HG02973 (cell line): ENCODE measurements around the gene STON2.
"Not testable (repeated sequence)": the region's sequence is repeated elsewhere in the genome, so short reads cannot be mapped to it uniquely, and the experiment has no call there.

Source experiments
- ATAC-seq: cut with Tn5 transposase; IDR thresholded peaks from one replicate; pipeline ENCODE4 v1.9.1; 2021; ENCODE audit warnings: moderate library complexity; ENCODE audit not compliant: unreplicated experiment

STON2 gene, protein sequence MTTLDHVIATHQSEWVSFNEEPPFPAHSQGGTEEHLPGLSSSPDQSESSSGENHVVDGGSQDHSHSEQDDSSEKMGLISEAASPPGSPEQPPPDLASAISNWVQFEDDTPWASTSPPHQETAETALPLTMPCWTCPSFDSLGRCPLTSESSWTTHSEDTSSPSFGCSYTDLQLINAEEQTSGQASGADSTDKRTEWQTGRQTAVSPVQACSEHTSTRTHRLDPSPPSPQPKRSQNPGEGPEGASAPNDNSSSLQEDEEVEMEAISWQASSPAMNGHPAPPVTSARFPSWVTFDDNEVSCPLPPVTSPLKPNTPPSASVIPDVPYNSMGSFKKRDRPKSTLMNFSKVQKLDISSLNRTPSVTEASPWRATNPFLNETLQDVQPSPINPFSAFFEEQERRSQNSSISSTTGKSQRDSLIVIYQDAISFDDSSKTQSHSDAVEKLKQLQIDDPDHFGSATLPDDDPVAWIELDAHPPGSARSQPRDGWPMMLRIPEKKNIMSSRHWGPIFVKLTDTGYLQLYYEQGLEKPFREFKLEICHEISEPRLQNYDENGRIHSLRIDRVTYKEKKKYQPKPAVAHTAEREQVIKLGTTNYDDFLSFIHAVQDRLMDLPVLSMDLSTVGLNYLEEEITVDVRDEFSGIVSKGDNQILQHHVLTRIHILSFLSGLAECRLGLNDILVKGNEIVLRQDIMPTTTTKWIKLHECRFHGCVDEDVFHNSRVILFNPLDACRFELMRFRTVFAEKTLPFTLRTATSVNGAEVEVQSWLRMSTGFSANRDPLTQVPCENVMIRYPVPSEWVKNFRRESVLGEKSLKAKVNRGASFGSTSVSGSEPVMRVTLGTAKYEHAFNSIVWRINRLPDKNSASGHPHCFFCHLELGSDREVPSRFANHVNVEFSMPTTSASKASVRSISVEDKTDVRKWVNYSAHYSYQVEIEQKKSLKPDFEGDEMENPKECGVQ

DNA sequence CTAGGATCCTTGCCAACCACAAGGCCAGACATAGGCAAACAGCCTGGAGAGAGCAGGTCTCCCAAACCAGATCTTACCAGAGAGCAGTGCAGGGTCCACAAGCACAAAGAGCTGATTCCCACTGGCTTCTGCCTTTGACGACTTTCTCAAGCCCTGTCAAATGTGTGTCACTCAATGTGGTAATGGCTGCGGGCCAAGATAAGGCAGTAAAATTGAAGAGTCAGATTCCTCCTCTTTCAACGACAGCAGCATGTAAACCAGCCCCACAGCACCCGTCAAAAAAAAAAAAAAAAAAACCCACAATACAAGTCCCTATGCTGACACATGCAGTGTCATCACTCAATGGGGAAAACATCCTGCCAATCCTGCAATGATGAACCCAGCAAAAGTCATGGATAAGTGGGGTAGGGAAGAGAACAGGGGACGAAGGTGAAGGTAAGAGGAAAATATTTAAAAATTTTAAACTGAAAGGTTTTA, at the start of gene STON2:
Gene STON2 (minus strand): TSS at position 123 of the 477 bp plus-strand sequence. CDS start 1,942 bp downstream, outside the sequence.
- no peak for ATAC-seq

DNA sequence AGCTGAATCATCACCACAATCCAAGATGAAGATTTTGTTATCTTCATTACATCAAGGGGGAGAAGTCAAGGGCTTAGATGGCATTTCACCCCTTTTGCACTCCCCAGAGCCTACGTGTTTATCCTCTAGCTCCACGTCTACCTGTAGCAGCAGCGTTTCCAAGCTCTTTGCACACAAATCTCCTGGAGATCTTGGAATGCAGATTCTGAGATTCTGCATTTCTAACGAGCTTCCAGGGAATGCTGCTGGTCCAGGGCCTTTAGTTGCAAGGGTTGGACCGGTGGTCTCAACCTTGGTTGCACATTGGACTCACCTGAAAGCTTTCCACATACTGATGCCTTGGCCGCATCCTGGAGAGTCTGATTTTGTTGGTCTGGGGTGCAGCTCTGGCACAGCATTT, 49.5 kb upstream of the STON2 start:
- ATAC-seq, result no peak

DNA sequence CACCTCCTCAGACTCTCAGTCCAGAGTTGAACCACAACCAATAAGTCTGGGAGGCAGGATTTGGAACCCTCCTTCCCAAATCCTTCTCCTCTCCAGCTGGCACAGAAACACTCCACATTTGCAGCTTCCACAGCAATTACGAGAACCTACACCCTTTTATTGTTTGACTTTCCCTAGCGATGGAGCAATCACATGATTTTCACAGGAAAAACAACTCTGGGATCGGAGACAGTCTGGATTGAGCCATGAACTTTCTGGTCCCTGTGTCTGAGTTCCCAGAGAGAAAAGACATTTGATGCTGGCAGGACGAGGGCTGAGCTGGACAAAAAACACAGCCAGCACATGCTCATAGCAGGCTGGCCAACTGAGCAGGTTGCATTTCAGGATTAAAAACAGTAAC, 49.0 kb upstream of the STON2 start:
- no peak for ATAC-seq

- no peak for ATAC-seq
Observed at GRCh38 chr14:81447021-81447764, 47.1 kb upstream of the STON2 start.

- ATAC-seq, result no peak
Observed at GRCh38 chr14:81446279-81447007, 46.3 kb upstream of the STON2 start.

- ATAC-seq, result no peak
Observed at GRCh38 chr14:81441626-81442134, 41.6 kb upstream of the STON2 start.

- no peak for ATAC-seq
Observed at GRCh38 chr14:81440041-81440440, 39.9 kb upstream of the STON2 start.

DNA sequence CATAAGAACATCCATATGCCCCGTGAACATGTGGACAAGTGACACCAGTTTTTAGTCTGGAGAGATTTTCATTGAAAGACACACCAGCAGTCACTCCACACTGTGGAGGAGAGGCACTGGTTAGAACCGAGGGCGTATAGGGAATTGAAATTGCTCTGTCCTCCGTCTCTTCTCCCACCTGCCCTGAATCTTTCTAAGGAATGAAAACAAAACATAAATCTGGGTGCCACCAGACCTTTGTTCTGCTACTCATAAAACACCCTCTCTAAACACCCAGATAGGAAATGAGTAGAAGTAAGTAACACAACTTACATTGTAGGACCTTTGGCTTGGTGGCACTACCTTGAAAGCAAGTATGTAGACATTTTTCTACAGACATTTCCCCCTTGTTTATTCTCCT, 37.1 kb upstream of the STON2 start:
- ATAC-seq, result no peak

DNA sequence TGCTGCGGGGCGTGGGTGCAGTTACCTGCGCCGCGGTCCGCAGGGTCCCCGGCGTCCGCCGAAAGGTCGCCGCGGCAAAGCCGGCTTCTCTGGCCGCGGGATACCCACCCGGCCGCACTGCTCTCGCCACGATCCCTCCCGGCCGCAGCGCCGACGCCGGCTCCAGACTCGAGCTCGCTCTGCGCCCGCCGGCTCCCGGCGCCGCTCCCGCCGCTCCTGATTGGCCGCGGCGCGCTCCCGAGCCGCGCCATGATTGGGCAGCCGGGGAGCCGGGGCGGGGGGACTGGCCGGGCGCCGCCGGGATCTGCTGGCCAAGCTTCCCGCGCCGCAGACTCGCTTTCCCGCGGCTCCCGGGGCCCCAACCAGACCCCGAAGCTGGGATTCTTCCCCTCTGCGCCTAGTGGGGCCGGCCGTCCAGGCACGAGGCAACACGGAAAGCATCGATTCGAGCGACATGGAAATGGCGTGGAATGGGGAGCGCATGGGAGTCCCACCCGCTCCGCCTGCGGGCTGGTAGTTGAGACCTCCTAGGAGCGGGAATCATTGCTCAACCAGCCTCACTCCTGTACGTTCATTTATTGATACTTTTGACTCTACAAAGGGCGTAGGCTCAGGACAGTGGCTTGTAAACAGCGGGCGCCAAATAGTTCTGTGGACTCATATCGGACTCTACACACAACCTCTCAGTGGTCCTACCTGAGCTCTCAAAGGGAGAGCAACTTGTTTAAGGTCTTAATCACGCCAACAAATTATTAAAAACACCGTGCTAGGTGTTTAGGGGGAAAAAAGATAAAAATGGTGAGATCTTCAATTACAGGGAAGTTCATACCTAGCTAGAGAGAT, 36.4 kb upstream of the STON2 start:
- ATAC-seq, result peak; percentile 85

- ATAC-seq, result peak; percentile 33
Observed at GRCh38 chr14:81435391-81436295, 35.5 kb upstream of the STON2 start.

DNA sequence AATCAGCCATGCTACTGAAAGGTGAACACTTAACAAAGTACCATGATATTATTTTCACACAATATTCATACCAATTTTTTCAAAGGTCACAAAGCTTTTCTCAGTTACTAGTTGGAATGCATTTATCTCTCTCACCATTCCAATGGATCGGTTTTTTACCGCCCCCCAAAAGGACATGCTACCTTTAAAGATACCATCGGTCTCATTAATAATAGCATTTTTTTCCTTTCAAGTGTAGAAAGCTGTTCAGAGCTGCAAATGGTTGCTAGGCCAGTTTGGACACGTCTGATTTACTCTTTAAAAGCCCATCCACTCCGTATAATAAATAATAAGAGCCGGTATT, 34.9 kb upstream of the STON2 start:
- ATAC-seq, result no peak

DNA sequence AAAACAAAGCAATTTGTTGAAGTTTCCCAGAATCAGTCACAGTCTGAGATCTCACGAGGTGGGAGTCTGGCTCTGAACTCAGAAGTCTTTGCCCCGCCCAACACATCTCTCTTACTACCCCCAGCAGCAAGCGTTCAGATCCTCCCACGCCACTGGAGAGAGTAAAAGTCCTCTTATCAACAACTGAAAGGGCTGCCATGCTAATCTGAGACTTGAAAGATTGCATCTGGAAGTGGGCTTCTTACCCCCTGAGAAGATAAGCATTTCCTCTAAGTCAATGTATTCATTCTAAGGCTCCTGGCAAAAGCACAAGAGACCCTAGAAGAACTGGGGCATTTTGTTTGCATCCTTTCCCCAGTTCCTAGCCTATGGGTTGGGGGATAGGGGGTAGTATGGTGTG, 34.1 kb upstream of the STON2 start:
- ATAC-seq, result no peak

GRCh38 chr14:81433378-81433777, 33.3 kb upstream of the STON2 start:
- ATAC-seq, result no peak

DNA sequence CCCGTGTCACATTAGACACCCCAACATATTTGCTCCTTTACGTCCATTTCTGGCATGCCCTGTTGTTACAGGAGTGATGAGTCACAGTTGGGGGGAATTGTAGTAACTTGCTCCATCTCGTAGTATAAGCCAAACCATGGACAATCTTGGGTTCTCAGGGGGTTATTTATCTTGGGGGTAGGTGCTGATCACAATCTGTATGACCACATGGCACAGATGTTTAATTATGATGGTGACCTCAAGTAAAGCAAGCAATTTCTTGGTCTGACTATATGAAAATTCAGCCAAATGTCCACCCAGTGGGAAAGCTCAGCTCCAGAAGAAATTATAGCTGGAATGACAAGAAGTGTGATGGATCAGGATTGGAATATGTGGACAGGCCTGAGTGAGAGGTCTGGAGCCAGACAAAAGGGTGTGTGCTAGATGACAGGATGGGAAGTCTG, 32.1 kb upstream of the STON2 start:
- no peak for ATAC-seq

- ATAC-seq, result no peak
Observed at GRCh38 chr14:81430235-81430634, 30.1 kb upstream of the STON2 start.

GRCh38 chr14:81429749-81430148, 29.6 kb upstream of the STON2 start:
- not testable (repeated sequence) for ATAC-seq

DNA sequence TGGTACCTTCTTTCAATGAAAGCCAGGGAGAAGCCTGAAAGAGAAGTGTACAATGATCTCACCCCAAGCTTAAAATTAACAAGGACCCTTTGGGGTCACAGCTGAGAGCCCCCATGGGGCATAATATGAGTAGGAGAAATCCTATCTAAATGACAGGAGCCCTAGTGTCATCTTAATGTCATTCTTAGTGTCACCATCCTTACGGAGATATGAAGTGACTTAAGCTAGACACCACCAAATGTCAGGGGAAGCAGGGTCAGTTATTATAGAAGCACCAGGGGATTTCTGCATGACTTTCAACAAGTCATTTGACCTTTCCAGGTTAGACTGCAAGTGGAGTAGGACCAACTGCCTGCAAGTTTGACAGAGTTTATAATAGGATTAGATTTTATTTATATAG, 28.9 kb upstream of the STON2 start:
- ATAC-seq, result no peak

DNA sequence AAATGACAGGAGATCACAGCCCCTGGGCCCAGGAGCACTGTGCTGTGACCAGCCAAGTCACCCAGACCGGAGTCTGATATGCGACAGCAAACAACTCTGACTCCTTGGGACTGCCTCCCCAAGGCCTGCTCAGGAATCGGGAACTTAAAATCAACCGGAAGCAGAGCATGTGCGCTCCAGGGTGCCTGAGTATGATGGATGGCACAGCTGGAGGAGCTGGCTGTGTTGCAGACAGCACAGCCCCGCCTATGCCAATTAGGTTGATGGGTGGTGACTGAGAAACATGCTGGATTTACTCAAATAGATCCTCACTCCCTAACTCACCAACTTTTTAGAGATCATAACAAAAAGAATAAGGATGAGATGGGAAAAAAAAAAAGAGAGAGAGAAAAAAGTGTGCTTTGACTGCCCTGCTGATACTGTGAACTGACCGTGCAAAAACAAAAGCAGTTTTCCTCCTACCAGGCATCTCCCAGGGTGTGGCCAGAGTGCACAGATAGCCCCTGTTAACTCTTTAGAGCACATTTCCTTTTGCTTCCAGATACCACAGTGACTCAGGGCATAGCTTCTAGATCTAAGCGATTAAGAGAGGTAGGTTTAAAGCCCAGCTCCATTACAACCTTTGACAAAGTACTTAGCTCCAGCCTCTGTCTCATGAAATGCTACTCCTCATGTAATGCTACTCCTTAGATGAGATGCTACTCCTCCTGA, 27.4 kb upstream of the STON2 start:
- ATAC-seq, result no peak
